Measurements from ENCODE around the gene MAMLD1.

DNA sequence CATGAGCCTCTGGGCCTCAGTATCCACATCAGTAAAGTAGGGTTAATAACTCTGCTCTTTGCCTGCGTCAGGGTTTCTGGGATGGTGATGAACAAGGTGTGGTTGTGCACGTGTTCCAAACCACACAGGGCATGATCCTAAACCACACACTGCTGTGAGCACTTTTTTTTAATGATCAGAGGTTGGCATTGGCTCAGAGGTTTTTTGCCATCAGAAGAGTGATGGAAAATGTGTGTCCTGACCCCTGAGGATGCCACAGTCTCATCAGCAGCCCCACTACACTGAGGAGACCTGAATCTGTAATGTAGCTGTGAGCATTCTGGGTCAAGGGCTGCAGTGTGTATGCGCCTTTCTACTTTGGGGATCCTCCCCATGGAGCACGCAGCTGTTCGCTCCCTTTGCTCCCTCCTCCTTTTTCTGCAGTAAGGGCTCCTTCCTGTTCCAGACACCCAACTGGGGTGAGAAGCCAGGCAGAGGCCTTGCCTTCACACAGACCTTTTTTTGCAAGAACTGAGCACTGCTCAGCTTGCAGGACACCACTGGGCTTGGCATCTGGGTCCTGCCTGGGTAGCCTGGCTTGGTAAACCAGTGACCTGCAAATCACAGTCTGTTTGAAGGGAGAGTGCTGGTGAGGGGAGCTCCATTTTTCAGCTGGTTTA, 87.5 kb downstream of the MAMLD1 start:
- no peak for TF ChIP-seq ZNF3 (CRISPR knock-in tag; IDR thresholded peaks at IDR 0.05)
- TF ChIP-seq MEF2A (IDR thresholded peaks at IDR 0.05; ENCODE audit: control insufficient read depth, low read depth, low read length): no peak
- TF ChIP-seq CBX3 (IDR thresholded peaks at IDR 0.05; ENCODE audit: borderline replicate concordance in 1 of 2, low read length in 2 of 2): no peak
- TF ChIP-seq GABPA (tag; conservative IDR thresholded peaks at IDR 0.05; ENCODE audit: low read depth): no peak

All from K562 (cell line).